HG02571 (cell line): ENCODE measurements around the gene DLK1.

Experiments
- ATAC-seq: cut with Tn5 transposase; IDR thresholded peaks from one replicate; pipeline ENCODE4 v1.9.1; 2021; ENCODE audit warnings: mild to moderate bottlenecking, moderate library complexity; ENCODE audit not compliant: unreplicated experiment

The DLK1 gene

DNA sequence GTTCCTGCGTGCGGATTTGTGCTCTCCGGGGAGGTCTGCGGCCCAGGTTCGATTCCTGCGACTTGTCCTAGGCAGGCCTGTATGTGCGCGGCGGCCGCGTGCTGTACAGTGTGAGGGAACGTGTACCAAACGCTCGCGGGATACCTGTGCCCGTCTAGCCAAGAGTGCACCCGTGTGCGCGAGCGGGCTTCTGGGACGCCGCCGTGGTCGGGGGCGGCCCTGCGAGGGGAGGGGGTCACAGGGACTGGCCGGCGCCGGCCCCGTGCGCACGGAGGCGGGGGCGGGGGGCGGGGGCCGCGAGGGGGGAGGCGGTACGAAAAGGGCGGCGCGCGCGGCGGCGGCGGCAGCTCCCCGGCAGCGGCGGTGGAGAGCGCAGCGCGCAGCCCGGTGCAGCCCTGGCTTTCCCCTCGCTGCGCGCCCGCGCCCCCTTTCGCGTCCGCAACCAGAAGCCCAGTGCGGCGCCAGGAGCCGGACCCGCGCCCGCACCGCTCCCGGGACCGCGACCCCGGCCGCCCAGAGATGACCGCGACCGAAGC, at the start of gene DLK1:
Gene DLK1, plus strand, starts transcription at position 343 of the 536 bp plus-strand sequence. Its CDS starts 177 bp downstream, at position 520.
- ATAC-seq, result no peak

DNA sequence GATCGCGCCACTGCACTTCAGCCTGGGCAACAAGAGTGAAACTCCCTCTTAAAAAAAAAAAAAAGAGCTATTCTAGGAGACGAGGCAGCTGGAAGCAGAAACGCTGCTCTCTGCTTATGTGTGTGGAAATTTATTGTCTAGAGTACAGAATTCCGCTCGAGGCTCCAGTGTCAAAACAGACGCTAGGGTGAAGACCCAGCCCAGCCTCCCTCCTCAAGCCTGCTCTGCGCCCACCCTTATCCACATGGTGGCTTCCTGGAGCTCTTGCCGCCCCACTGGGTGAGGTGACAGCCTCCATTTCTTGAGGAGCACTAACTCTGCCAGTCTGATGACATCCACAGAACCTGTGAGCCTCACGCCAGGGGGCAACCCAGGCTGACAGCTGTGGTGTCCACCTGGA, 49.5 kb upstream of the DLK1 start:
- no peak for ATAC-seq

DNA sequence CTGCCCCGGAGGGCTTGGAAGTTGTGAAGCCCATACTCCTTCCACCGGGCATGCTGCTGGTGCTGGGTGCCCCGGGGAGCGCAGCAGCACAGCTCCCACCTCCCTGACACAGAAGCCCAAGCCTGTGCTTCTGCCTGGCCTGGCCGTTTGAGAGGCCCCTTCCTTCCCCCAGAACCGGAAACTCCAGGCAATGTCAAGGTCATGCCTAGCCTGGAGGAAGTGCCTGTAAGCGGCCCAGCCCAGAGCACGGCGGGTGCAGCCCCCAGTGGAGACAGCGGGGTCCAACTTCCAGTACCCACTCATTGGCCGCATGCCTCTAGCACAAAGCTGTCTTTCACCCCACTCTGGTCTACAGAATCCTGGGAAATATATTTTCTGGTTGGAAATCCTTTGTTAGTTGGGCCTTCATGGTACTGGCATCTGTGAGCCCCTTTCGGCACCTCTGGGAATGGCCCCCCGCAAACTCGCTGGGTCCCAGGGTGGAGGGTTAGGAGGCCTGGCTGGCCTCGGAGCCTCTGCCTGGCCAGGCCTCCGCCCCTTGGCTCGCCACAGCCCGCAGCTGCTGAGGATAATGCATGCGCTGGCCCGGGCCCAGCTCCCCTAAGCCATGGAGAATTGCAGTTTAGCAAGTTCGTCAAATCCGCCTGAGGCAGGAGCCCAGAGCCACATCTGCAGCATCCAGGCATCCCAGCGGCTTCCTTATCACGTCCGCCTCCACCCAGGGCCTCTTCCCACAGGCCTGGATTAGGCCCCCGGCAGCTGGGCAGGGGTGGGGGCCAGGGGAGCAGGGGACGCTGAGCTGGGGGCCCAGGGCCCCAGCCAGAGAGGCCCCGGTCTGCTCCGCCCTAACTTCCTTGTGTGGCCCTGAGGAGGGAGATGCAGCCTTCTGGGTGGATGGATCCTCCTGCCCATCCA, 48.9 kb upstream of the DLK1 start:
- no peak for ATAC-seq

DNA sequence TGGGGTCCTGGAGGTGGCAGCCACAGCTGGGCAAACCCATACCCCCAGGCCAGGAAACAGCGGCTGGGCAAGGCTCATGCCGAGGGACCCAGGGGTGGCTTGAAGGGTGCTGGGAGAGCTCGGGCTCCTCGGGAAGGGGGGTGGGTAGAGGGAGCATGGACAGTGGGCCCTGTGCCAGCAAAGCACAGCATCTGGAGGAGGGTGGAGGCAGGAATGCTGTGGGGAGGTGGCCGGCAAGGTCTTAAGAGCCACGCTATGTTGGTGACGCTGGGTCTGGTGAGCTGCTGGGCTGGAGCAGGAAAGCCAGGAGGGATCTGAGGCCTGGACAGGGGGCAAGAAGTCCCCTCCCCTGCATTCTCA, 48.2 kb upstream of the DLK1 start:
- ATAC-seq, result no peak

DNA sequence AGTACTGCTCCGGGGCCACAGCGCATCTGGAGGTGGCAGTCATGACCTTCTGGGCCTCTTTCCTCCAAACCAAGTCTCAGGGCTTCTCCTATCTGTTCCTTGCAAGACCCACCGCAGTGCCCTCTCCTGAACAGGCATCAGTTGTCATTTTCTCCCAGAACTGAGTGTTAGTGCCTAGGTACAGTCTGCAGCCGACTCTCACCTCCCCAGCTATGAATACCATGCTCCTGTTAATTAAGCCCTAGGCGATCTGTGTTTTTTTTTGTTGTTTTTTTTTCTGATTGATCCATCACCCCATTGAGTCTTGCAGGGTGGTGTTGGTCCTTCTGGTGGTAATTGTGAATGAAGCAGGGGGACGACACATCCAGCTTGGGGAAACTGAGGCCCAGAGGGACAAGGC, 47.5 kb upstream of the DLK1 start:
- no peak for ATAC-seq

DNA sequence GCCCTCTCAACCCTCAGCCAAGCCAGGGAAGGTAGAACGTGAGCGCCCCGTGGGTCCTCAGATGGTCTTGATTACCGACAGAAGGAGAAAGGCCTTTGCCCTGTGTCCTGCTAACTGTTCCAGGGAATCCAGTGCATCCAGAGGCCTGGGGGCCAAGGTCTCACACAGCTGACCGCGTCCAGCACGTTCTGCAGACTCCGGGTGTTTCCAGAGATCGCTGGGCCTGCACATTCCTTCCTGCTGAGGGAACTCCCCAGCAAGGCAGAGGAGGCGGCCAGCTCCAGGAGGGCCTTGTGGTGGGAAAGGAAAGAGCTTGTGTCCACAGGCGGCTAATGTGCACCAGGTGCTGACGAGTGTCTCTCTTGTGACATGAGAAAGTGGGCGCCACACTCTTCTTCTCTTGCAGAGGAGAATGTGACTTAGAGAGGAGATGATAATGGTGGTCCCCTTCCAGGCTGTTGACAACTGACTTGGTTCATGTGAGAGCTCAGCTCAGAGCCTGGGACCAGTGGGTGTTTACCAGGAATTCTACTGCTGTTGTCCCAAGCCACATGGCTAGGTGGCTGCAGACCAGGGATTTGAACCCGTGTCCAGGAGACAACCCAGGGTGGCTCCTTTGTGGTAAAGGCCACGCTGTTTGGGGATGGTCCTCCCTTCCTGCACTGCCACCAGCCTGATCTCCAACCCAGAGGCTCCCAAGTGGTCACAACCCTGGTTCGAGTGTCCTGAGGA, 46.8 kb upstream of the DLK1 start:
- no peak for ATAC-seq

DNA sequence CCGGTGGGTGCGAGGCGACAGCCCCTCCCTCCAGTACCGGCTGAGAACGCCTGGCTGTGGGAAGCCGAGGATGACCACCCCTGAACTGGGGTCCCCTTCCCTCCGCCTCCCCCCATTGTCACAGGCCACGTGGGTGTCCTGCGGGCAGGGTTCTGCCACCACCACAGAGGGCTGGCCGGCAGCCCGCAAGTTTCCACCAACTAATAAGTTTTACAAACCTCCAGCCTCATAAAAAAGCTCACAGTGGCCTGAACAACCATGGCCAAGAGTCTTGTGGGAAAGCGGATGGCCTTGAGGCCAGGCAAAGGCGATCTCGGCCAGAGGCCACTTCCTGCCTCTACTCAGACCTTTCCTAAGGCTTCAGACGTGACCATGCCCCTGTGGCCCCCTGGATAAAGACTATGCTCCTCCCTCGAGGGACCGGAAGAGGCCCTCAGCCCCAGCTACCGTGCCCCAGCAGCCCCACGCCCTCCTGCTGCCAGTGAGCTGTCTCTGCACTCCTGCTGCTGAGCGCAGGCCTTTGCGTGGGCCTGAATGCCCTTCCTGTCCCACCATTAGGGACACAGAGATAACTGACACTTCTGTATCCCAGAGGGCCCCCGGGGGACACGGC, 46.1 kb upstream of the DLK1 start:
- no peak for ATAC-seq

DNA sequence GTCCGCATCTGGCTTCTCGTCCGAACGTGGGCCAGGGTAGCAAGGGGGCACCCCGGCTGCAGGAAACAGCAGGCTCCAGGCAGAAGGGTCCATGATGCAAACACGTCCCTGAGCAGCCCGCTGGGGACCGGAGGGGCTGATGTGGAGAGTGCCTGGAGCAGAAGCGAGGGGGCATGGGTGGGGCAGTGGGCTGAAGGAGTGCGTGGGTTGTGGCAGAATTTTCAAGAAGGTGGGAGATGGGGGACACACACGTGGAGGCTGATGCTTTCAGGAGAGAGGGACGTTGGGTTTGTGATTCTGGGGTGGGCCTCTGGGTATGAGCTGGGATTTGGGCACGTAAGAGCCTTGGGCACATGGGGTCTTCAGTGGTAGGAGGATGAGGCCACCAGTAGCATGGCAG, 45.6 kb upstream of the DLK1 start:
- no peak for ATAC-seq

DNA sequence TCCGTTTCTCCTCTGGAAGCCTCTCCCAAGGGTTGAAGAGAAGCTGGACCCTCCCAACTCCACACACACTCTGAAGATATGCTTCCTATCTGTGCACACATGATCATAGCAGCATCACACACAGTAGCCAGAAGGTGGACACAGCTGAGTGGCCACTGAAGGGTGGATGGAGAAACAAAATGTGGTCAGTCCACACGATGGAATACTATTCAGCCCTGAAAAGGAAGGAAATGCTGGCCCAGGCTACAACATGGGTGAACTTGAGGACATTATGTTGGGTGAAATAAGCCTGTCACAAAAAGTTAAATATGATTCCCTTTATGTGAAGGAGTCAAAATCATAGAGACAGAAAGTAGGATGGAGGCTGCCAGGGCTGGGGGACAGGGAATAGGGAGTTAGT, 43.9 kb upstream of the DLK1 start:
- no peak for ATAC-seq

DNA sequence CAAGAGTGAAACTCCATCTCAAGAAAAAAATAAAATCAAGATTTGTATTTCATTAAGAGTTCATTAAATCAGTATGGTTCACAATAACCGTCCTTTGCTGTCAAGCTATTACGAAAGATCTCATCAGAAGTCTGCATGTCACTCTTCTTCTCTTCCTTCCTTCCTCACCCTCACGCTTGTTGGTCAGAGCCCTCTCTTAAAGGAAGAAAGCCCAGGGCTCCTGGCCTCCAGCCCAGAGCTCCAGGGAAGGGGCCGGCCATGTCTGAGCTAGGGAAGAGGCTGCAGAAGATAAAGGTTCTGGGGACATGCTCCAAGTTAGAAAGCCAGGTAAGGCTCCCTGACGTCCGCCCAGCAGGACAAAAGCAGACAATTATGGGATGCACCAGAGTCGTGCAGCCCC, 43.1 kb upstream of the DLK1 start:
- no peak for ATAC-seq

DNA sequence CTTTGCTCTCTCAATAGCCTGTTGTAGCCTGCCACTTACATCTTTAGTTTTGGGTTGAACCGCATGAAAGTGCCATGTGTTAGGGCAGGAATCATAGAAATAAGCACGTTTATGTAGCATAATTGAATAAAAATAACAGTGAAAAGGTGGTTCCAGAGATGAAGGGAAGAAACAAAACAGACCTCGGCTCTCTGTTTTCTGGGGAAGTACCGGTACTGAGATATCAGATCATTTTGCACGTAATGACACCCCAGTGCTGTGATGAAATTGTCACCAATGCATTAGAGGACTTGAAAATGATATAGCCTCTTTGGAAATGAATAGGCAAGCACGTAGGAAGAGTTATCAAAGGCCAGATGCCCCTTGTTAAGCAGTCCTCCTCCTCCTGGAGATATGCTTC, 42.5 kb upstream of the DLK1 start:
- no peak for ATAC-seq

DNA sequence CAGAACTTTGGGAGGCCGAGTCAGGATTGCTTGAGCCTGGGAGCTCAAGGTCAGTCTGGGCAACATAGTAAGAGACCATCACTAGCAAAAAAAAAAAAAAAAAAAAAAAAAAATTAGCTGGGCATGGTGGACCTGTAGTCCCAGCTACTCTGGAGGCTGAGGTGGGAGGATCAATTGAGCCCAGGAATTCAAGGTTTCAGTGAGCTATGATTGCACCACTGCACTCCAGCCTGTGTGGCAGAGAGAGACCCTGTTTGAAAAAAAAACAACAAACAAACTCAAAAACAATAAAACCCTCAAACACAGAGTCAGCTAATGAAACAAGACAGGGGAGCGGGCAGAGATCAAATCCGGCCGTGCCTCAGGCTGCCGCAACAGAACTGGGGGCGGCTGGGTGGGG, 41.7 kb upstream of the DLK1 start:
- ATAC-seq, result no peak

DNA sequence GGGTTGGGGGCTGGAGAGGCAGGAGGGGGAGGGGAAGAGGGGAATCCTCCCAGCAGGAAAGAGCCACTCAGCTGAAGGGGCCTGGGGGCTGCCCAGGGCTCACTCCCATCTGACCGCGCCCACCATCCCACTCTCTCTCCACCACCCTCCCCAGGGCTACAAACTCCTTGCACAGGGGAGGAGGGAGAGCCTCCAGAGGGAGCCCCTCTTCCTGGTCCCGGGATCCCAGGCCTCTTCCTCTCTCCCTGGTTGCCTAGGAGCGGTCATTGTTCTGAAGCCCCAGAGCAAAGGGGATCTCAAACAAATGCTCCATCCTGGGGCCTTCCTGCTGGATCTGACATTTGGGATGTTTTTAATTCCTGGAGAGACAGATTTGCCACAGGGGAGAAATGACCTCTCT, 39.8 kb upstream of the DLK1 start:
- no peak for ATAC-seq

DNA sequence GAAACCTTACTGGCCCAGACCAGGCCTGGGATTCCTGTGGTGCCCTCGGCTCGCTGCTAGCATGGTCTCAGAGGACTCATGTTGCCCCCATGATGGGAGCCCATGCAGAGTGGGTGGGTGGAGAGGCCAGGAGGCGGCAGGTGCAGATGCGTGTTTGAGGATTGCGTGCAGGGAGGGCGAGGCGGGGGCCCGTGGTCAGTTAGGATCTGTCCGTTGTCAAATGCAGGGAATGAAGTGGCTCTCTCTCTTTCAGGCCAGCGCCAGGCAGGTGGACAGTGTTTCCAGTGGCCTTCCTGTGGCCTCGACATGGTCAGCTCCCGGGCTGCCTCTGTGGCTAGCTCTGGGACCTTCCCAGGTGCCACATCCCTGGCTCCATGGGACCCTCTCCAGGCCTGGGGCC, 39.3 kb upstream of the DLK1 start:
- ATAC-seq, result no peak

DNA sequence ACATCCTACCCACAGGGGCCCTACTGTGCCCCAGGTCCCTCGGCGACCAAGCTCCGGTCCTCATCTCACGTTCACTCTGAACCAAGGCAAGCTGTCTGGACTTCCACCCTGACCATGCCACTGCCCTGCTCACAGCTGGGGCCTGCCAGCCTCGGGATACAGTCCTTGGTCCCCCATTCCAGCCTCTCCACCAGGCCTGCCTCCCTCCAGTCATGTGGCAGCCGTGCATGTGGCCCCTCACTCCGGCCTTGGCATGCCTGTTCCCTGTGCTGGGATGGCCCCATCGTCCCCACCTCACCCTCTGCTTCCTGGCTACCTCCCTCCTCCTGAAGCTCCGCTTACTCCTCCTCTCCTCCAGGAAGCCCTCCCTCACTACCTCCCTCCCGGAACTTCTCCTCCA, 38.6 kb upstream of the DLK1 start:
- no peak for ATAC-seq

DNA sequence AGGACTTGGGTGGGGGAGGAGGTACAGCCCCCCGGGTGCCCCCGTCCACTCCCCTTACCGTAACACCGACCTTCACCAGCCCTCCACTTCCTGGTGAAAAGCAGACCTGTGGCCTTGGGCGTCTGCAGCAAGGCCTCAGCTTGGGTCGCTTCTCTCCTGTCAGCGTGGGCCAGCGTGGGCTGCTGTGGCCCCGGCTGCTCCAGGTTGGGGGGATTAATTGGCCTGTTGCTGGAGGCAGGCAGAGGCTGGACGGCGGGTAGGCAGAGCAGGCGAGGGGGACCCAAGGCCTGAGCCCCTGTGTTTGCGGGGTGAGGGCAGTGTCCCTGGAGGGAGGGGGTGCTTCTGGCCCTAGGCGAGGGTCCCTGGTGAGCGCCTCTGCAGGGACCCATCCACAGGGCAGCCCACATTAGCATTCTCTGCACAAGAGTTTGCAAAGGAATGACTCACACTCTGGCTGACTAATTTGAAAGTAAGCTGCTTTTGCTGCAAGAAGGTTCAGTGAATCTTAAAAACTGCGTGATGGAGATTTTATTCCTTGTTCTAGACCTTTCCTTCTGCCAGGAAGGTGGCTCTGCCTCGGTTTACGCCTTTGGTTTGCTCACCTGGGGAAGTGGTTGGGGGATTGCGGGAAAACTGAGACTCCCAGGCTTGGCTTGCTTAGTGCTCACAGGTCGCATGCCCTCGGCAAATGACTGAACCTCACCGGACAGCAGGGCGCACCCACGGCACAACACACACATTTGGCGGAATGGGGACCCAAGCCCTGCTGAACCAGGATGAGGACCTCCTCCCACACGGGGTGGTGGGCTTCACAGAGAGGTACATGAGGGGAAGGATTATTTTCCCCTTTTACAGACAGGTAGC, 37.9 kb upstream of the DLK1 start:
- no peak for ATAC-seq

DNA sequence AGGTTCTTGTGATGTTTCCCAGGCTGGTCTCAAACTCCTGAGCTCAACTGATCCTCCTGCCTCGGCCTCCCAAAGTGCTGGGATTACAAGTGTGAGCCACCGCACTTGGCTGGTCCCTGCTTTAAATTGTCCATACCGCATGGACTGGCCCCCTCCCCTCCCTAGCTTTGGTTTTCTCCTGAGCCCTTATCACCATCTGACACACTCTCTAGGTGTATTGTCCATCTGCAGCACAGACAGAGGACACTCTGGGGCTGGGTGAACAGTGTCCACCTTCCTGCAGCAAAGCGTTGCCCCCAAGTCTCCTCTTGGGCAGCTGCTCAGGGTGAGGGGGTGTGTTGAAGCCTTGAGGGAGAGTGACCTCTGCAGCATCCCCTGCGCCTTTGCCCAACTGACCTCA, 36.0 kb upstream of the DLK1 start:
- no peak for ATAC-seq

DNA sequence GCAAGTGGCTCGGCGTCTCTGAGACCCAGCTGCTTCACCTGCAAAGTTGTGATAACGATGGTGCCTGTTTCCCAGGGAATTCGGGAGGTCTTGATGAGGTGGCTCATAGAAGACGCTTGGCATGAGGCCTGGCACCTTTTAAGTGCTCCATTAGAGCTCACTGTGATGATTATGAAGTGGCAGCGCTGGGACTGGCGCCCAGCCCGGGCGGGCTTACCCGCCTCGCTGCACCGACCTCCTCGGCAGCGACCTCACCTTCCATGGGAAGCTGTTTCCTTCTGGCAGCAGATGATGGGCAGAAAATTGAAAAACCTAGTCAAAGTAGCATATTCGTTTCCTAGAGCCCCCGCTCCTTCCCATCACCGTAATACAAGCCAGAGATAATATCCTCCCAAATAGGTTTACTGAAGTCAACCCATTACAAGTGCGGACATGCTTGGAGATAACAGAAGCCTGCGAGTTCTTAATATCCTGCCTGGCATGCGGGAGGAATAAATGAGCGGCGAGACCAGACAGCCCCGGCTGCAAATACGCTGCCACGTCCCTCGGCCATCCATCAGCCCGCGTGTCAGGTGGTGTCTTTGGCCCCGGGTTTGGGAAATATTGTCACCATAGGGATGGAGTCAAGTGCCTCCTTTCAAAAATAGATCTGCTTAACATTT, 35.2 kb upstream of the DLK1 start:
- no peak for ATAC-seq

DNA sequence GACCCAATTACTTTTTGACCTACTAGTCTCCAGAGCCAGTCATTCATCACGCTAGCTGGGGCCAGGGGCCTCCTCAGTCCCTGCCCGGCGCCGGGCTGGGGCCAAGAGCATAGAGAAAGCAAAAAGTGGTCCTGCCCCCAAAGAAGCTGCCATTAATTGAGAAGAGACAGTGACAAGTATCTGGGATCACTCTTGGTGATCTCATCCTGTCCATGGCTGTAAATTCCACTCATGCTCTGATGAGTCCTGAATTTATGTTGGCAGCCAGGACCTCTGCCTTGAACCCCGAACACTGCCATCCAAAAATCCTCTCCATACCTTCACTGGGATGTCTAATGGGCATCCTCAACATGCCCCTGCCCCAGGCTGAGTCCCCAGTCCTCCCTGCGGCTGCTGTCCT, 34.4 kb upstream of the DLK1 start:
- ATAC-seq, result no peak

DNA sequence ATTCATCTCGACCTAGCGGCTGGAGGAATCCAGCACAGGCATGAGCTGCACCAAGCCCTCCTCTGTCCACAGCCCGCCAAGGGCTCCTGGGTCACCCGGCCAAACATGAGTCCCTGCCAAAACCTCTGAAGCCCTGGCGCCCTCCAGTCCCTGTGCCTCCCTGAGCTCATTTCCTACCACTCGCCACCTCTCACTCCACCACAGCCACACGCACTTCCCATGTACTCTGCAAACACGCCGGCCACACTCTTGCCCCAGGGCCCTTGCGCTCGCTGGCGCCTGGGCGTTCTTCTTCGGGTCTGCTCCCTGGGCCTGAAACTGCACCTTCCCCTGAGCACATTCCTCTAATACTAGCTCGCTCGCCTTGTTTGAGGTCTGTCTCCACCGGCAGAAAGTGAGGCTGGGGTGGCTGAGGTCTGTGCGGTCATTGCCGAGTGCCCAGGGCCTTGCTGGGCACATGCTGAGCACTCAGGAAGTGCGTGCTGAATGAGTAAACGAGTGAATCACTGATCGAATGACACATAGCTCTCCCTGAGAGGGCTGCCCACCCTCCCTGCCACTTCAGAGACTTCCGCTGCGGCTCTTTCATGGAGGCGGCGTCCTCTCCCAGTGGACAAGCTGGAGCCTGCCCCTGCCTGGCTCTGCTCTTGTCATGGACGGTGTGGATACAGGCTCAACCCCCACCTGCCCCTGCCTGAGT, 33.7 kb upstream of the DLK1 start:
- no peak for ATAC-seq
